Progenitor cell of endocrine pancreas (in vitro differentiated cells): ENCODE measurements around the gene TNK2. TPM values are rescaled to one million over a fixed set of nuclear protein-coding genes. Genes with fewer than 3 reads are reported as not detected.
"Not testable (repeated sequence)": the region's sequence is repeated elsewhere in the genome, so short reads cannot be mapped to it uniquely, and the experiment has no call there.

Experiments used
- DNase-seq: peaks from one replicate; pipeline ENCODE4 v3.0.0; 2021; ENCODE audit warnings: low spot score; ENCODE audit not compliant: unreplicated experiment
- H3K27ac Mint-ChIP-seq: 2 replicates; pipeline ENCODE4 v1.8.0; 2021; ENCODE audit warnings: mild to moderate bottlenecking, moderate library complexity, mixed read lengths
- H3K27me3 Mint-ChIP-seq: 2 replicates; pipeline ENCODE4 v1.8.0; 2021; ENCODE audit warnings: mixed read lengths
- H3K36me3 Mint-ChIP-seq: 2 replicates; pipeline ENCODE4 v1.8.0; 2022; ENCODE audit warnings: mixed read lengths; ENCODE audit not compliant: insufficient read depth
- H3K4me1 Mint-ChIP-seq: 2 replicates; pipeline ENCODE4 v1.8.0; 2021; ENCODE audit warnings: low read depth, mixed read lengths
- H3K4me3 Mint-ChIP-seq: 2 replicates; pipeline ENCODE4 v1.8.0; 2021; ENCODE audit warnings: low read depth, mild to moderate bottlenecking, moderate library complexity, mixed read lengths
- H3K9me3 Mint-ChIP-seq: 2 replicates; pipeline ENCODE4 v1.8.0; 2021; ENCODE audit warnings: low read depth, mixed read lengths
- total RNA-seq: library from RNA; stranded (reverse); gene quantifications from 2 replicates; pipeline ENCODE4 v1.2.1, GENCODE V29; 2021
- TF ChIP-seq, protein P1 (sequence below): fragments of 200-600 bp; sonication (generic); IDR thresholded peaks from one replicate; pipeline ENCODE4 v1.5.0; 2021; ENCODE audit warnings: antibody characterized with exemption, mild to moderate bottlenecking; ENCODE audit not compliant: unreplicated experiment

TNK2 gene
- total RNA-seq, 1 donor from 2014 or later: 73.6 TPM

DNA sequence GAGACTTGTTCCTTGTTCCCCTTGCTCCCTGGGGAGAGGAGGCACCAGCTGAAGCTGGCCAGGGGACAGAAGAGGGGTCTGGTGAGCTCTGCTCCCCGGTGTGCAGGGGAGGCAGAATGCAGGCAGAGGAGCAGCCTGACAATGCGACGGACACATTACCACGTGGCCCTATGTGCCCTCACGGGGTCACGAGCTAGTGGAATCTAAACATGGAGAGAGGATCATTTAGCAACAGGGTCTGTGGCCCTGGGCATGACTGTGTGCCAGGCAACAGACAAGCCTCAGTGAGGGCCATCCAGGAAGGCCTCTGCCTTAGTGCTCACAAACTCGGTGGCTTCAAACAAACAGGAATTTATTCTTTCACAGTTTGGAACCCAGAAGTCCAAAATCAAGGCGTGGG, 88.2 kb downstream of the TNK2 start:
- Mint-ChIP-seq H3K4me1 (peaks cover 5% of the 10 kb centered on the region), H3K27me3 (peaks cover 15% of the 10 kb centered on the region), H3K36me3 (no peaks in the 10 kb centered on the region), H3K9me3 (no peaks in the 10 kb centered on the region), H3K4me3 (no peak overlapping the region), H3K27ac (peak overlapping the region; percentile 29)
- DNase-seq: no peak
- TF ChIP-seq, protein P1, sequence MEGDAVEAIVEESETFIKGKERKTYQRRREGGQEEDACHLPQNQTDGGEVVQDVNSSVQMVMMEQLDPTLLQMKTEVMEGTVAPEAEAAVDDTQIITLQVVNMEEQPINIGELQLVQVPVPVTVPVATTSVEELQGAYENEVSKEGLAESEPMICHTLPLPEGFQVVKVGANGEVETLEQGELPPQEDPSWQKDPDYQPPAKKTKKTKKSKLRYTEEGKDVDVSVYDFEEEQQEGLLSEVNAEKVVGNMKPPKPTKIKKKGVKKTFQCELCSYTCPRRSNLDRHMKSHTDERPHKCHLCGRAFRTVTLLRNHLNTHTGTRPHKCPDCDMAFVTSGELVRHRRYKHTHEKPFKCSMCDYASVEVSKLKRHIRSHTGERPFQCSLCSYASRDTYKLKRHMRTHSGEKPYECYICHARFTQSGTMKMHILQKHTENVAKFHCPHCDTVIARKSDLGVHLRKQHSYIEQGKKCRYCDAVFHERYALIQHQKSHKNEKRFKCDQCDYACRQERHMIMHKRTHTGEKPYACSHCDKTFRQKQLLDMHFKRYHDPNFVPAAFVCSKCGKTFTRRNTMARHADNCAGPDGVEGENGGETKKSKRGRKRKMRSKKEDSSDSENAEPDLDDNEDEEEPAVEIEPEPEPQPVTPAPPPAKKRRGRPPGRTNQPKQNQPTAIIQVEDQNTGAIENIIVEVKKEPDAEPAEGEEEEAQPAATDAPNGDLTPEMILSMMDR: no peak

DNA sequence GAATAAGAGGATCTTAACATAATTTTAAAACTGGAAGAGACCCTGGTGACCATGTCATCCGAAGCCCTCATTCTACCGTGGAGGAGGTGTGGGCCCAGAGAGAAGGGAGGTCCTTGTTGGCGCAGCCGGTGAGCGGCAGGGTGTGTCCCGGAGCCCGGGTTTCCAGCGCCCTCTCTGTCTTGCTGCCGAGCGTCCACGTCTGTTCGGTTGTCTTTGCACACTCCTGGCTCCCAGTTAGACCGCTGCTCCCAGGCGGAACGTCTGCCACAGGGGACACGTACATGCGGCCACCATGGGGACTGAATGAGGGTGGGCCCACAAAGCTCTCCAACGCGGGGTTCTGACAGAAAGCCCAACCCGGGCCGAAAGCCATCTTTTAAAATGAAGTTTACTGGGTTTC, 90.0 kb downstream of the TNK2 start:
- Mint-ChIP-seq H3K27ac (no peak overlapping the region), H3K36me3 (no peaks in the 10 kb centered on the region), H3K4me3 (no peak overlapping the region), H3K27me3 (peaks cover 18% of the 10 kb centered on the region), H3K9me3 (no peaks in the 10 kb centered on the region), H3K4me1 (peaks cover 5% of the 10 kb centered on the region)
- DNase-seq: no peak
- TF ChIP-seq, protein P1: no peak

DNA sequence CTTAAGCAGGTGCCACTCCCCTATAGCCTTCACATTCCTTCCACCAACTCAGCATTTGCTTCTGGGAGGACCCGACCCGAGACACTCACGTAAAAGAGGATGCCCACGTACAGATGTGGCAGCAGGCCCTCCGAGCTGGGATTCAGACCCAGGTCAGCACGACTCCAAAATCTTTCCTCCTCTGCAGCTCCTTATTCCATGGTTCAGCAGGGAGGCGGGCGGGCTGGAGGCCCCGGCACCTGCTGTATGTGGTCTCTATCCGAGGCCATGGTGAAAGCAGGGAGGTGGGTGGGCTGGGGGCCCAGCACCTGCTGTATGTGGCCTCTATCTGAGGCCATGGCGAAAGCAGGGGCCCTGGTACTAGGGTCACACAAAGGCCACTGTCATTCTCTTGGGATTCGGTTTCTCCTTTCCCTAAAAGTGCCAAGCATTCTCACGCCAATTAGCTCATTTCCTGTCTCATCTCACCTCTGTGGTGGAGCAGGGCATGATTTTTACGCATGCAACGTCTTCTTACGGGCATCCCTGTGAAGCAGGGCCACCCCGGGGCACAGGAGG, 90.7 kb downstream of the TNK2 start:
- H3K36me3 Mint-ChIP-seq: no peaks in the 10 kb centered on the region
- H3K4me1 Mint-ChIP-seq: peaks cover 5% of the 10 kb centered on the region
- H3K9me3 Mint-ChIP-seq: no peaks in the 10 kb centered on the region
- no peak for DNase-seq
- TF ChIP-seq, protein P1: no peak
- H3K4me3 Mint-ChIP-seq: no peak overlapping the region
- peaks cover 19% of the 10 kb centered on the region for H3K27me3 Mint-ChIP-seq
- H3K27ac Mint-ChIP-seq: no peak overlapping the region

DNA sequence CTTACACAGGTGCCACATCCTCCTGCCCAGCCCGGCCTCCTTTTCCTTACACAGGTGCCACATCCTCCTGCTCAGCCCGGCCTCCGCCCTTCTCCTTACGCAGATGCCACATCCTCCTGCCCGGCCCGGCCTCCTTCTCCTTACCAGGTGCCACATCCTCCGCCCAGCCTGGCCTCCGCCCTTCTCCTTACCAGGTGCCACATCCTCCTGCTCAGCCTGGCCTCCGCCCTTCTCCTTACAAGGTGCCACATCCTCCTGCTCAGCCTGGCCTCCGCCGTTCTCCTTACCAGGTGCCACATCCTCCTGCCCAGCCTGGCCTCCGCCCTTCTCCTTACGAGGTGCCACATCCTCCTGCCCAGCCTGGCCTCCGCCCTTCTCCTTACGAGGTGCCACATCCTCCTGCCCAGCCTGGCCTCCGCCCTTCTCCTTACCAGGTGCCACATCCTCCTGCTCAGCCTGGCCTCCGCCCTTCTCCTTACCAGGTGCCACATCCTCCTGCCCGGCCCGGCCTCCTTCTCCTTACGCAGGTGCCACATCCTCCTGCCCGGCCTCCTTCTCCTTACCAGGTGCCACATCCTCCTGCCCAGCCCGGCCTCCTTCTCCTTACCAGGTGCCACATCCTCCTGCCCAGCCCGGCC, 92.0 kb downstream of the TNK2 start:
- H3K4me1 Mint-ChIP-seq, H3K9me3 Mint-ChIP-seq, DNase-seq, H3K27ac Mint-ChIP-seq, H3K36me3 Mint-ChIP-seq, H3K4me3 Mint-ChIP-seq: not testable (repeated sequence)
- H3K27me3 Mint-ChIP-seq: peaks cover 25% of the 10 kb centered on the region

DNA sequence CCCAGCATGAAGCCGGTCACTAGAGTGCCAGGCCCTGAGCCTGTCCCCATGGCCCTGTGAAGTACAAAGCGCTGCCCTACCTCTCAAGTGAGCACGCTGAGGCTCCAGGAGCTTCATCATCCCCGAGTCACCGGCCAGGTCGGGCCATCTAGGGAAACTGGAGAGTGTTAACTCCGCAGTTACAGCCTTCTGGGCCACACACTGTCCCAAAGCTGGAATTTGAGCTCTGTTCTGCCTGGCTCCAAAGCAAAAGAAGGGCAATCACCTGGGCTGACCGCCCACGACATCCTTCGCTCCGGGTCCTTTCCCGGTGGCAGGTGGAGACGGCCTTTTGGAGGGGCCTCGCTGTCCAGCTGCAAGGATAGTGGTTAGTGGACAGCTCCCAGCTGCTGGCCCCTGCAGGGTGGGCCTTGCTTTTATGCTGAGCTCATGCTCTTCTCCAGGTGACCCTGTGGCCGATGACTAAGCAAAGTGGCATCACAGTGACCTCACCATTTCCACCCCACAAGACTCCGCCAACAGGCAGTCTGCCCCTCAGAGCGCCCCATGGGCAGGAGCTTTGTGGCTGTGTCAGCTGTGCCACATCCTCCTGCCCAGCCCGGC, 93.1 kb downstream of the TNK2 start:
- Mint-ChIP-seq H3K36me3 (no peaks in the 10 kb centered on the region), H3K9me3 (no peaks in the 10 kb centered on the region), H3K4me1 (no peaks in the 10 kb centered on the region), H3K4me3 (no peak overlapping the region), H3K27me3 (peaks cover 32% of the 10 kb centered on the region), H3K27ac (no peak overlapping the region)
- DNase-seq: no peak
- TF ChIP-seq, protein P1: no peak
